NCI-H2196 (cell line): ENCODE results near the gene ZNF263.

Source experiments
- DNase-seq: peaks from one replicate; lab custom pipeline; 2025; ENCODE audit not compliant: unreplicated experiment; lab: John Stamatoyannopoulos, UW

ZNF263 gene

DNA sequence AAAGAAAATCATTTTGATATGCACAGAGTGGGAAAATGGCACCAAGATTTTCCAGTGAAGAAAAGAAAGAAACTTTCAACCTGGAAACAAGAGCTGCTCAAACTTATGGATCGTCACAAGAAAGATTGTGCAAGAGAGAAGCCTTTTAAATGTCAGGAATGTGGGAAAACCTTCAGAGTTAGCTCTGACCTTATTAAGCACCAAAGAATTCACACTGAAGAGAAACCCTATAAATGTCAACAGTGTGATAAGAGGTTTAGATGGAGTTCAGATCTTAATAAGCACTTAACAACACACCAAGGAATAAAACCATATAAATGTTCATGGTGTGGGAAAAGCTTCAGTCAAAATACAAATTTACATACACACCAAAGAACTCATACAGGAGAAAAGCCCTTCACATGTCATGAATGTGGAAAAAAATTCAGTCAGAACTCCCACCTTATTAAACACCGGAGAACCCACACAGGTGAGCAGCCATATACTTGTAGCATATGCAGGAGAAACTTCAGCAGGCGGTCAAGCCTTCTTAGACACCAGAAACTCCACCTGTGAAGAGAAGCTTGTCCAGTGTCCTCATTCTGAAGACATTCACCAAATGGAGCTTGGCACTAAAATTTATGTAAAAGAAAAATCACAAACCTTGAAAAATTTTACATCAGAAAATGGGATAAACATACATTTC, 34.2 kb downstream of the ZNF263 start:
- DNase-seq, result no peak

GRCh38 chr16:3321816-3322215, 38.5 kb downstream of the ZNF263 start:
- no peak for DNase-seq

DNA sequence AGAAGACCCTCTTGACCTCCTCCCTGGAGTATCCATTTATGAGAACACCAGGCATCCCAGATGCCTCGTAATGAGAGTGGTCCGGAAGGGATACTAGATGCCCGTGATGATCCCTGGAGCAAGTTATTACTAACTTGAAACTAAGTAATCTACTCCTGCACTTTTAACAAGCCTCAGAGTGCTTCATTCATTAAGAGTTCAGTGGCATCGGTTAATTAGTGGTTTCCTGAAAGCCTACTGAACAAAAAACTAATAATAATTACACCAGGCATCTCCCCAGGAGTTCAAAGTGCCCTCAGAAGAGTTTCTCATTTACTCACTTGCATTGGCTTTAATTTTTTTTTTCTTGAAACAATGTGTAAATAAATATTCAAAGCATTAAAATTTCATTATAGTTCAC, 44.2 kb downstream of the ZNF263 start:
- DNase-seq, result no peak

DNA sequence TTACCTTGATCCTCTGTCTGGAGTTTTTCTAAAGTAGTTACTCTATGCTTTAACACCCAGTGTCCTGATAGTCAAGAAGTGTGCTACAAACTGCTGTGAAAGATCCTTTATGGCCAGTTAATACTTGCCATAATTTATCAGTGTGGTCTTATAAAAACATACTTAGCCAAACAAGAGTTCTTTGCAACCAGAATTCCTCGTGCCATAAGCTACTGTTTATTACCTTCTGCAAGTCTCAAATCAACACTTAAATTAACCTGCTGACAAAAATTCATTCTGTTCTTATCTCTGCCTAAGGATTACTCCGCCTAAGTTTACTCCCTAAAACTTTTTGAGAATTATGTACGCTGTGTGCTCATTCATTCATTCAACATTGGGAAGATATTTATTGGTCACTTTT, 44.8 kb downstream of the ZNF263 start:
- DNase-seq, result no peak

- DNase-seq, result no peak
These were observed 45.4 kb downstream of the ZNF263 start for GRCh38 chr16:3328643-3329042.
